T-helper 1 cell treated with Interleukin-12 subunit alpha and Interleukin-12 subunit beta and Interleukin-4 antibody, amounts not matched to agents 30 ng/mL and 1 ng/mL, for 36 hours (primary cell): ENCODE measurements around the gene ADAMTS15. TPM values are rescaled to one million over a fixed set of nuclear protein-coding genes. Genes with fewer than 3 reads are reported as not detected.

Source experiments
- intact Hi-C: fragments of 100-400 bp; cut with micrococcal nuclease; formaldehyde crosslinking; loops from one replicate; pipeline ENCODE4 v1.15.1; 2024
- total RNA-seq: library from RNA; stranded (reverse); gene quantifications from 2 replicates; pipeline ENCODE4 v1.2.3, GENCODE V29; 2022

Gene ADAMTS15
- total RNA-seq, 1 donor from 2014 or later = not detected

GRCh38 chr11:130418756-130419155, 29.7 kb upstream of the ADAMTS15 start:
- intact Hi-C loops = no loop called here

DNA sequence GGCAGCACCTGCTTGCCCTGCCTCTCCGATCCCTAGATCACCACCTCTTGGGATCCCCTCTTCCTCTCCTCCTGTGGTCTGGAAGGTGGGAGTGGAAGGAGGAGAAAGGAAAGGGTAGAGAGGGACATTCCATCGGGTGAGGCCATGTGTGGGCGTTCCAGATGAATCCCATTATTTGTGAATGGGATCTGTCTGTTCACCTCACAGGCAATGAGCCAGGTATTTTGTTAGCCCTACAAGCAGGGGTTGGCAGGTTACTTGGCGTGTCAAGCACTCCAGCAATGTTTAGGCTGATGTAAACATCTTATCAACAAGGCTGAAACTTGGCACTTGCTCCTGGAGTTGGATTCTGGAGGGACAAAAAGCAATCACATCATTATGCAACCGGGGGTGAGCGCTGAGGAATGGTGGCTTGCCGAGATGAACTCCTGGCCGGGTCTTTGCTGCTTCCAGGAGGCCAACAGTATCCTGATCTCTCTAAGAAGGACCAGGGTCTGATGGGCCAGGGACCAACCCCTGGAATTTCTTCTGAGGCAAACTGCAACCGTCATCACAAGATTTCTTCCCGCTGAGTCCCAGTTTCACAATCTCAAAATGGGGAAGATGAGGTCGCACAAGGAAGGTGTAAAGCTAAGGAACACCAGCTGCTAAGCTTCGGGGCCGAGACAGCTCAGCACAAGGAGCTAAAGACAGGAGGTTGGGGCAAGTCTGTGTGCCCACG, 27.8 kb upstream of the ADAMTS15 start:
- intact Hi-C loops = no loop called here

DNA sequence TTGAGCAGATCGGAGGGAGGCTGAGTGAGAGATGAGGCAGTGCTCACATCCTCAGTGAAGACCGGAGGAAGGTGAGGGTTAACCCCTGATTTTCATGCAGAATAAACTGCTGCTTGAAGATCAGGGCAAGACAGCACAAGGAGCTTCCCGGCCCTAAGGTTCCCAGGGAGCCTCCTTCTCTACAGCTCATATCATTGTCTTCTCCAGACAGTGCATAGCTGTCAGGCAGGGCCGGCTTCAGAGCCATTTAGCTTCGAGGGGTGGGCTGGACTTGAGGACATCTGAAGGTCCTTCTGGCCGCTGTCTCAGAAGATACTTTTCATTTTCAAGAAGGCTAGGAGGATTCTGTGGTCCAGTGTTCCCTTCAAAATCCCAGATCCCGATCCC, 27.3 kb upstream of the ADAMTS15 start:
- intact Hi-C loops = no loop called here

GRCh38 chr11:130421697-130422096, 26.7 kb upstream of the ADAMTS15 start:
- intact Hi-C loops = no loop called here

DNA sequence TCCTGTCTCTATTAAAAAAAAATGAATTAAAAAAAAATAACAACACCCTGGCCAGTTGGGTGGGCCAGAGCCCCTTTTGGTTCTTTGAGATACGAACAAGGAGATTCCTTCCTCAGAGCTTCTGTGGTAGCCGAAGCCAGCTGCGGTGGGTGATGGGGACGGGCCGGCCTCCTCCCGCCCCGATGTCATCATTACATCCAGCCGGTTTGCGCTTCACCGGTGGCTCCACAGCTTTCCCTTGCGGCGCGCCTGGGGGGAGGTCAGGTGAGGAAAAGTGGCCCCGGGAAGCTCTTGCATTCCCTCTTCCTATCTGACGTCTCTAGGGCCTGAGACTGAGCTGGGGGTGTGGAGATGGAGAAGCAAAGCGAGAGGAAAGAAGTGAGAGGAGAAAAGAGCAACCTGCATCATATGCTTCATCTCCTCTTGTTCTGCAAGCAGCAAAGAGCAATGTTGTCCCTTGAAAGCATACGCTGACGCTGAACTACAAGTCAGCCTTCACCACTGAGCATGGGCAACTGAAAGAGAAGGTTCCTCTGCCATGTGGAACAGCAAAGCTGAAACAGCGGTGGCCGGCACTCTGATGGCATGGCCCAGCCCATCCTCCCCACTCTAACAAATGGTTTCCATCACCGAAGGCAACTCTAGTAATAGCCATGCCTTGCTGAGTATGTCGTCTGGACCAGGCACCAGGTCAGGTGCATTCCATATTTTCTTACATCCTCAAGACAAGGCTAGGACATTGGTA, 26.0 kb upstream of the ADAMTS15 start:
- intact Hi-C loops = no loop called here

GRCh38 chr11:130423541-130424142, 24.8 kb upstream of the ADAMTS15 start:
- intact Hi-C loops = no loop called here

DNA sequence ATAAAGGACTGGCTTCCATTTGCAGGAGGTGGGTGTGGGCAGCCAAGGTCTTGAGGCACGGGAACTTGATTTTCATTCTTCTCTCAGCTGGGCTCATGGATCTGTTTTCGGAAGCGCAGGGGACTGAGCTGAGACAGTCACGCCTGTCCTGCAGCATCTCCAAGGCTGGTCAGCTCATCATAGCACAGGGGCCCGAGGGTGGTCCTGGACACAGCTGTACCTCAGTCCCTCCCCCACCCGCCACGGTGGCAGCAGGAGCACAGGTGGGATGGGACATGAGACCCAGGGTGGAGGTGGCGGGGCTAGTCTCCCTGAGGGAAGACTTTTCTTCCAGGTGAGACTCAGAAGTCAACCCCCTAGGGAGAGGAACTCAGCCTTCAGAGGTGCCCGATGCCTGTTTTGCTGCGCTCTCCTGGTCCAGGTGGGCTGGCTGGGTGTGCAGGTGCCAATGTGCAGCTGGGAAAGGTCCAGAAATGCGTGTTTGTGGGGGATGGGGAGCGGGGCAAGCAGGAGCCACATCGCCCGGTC, 23.8 kb upstream of the ADAMTS15 start:
- intact Hi-C loops = no loop called here

DNA sequence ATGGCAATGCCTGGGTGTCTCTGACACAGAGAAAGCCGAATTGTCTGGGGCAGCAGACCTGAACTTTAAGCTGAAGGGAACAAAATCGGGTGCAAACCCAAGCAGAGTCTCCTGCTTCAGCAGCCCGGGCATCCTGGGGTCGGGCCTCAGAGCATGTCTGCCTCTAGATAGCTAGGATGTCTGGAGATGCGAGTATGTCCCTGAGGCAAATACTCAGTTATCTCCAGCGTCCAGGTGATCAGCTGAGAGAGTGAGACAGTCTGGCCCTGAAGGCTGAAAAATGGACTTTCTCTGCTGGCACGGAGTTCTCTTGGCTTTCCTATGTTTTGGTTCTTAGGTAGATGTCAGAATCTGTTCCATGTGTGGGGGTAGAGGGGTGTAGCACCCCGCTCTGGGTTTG, 23.3 kb upstream of the ADAMTS15 start:
- intact Hi-C loops = no loop called here

DNA sequence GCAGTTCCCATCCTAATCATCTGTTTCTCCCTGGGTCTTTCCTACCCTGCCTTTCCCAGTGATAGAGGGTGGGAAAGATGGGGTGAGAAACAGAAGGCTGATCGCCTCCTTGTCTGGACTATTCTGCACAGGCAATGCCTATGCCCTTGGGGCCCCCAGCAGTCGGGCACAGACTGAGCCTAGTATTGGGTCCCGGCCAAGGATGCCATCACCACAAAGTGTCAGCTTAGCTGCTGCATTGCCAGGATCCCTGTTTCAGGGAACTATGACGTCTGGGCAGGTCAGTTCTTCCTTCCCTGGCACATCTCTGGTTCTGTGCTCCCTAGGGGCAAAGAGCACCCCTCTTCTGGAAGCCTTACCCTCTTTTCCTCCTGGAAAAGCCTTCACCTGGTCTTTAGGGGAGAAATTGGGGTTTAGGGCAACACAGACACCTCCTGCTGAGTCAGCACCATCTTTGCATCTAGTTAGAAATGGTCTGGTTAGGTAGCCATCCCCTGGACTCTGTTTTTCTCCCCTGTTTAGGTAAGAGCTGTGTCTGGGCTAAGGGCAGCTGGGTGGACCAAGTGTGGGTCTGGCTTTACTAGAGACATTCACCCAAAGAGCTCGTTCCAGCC, 22.1 kb upstream of the ADAMTS15 start:
- intact Hi-C loops = no loop called here

- intact Hi-C loops = no loop called here
Measured at GRCh38 chr11:130426837-130427341, 21.6 kb upstream of the ADAMTS15 start.

GRCh38 chr11:130427581-130428315, 20.7 kb upstream of the ADAMTS15 start:
- intact Hi-C loops = no loop called here

GRCh38 chr11:130428316-130429119, 19.9 kb upstream of the ADAMTS15 start, which contains the start of gene ADAMTS8:
Gene ADAMTS8 (minus strand): TSS chr11:130428609. CDS start chr11:130428286, 323 bp downstream.
- intact Hi-C loops = no loop called here

GRCh38 chr11:130429120-130429681, 19.2 kb upstream of the ADAMTS15 start:
- intact Hi-C loops = no loop called here

GRCh38 chr11:130429983-130430382, 18.5 kb upstream of the ADAMTS15 start:
- intact Hi-C loops = loop anchor here (10.0 kb wide), 1 partner anchor 1245 kb away; no protein-coding TSS in a partner anchor

- intact Hi-C loops = loop anchor here (1.0 to 10.0 kb wide), 3 partner anchors 218 to 1243 kb away; no protein-coding TSS in a partner anchor
Measured at GRCh38 chr11:130431331-130431773, 17.1 kb upstream of the ADAMTS15 start.

DNA sequence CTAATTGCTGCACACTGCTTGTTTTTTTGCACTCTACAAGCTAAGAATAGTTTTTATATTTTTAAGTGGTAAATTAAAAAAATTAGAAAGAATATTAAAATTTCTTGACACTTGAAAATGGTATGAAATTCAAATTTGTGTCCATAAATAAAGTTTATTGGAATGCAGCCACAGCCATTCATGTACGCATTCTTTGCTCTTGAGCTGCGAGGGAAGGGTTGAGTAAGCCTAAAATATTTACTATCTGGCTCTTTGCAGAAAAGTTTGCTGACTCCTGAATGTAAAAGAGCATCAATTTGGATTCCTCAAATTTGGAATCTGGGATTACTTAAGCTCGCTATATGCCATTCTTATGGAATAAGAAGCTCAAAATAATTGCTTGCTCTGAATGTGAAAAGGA, 16.6 kb upstream of the ADAMTS15 start:
- intact Hi-C loops = loop anchor here (1.0 to 10.0 kb wide), 3 partner anchors 218 to 1243 kb away; no protein-coding TSS in a partner anchor

- intact Hi-C loops = loop anchor here (10.0 kb wide), 1 partner anchor 1241 kb away; no protein-coding TSS in a partner anchor
Measured at GRCh38 chr11:130433357-130433756, 15.1 kb upstream of the ADAMTS15 start.

DNA sequence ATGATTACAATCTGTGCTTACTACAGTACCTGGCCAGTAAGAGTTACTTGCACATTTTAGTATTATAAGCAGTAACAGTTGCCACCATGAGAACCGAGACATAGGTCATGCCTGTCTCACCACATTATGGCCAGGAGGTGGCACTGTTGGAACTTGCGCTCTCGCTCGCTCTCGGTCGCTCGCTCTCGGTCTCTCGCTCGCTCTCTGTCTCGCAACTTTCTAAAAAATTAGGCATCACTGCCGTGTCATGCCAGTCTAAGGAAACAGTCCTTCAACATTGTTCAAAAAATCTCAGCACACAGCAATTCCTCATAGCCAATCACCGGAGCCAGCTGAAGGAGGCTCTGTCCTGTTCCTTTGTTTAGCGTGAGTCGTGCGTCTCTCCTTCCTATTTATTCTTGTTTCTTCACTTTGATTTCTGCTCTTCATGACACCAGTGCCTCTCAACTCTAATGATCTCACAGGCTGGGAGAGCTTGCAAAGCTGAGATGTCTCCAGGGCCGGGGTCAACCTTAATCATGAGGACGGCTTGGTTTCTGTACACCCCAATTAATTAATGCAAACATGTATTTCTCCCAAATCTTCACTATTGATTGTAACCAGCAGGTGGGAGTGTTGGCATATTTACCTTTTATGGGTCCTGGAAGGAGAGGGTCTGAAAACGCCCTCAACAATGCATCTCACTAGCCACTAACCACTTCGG, 13.8 kb upstream of the ADAMTS15 start:
- intact Hi-C loops = loop anchor here (1.0 to 10.0 kb wide), 7 partner anchors 120 to 1240 kb away; partner anchors contain the start of genes SNX19 and ZBTB44
